ENCODE measurements around the gene ITGA2B. TPM values are rescaled to one million over a fixed set of nuclear protein-coding genes. Genes with fewer than 3 reads are reported as not detected.

Gene ITGA2B
- total RNA-seq, 1 experiment from 2014 or later: 8.3 TPM

GRCh38 chr17:44387804-44388203 is 1.6 kb downstream of the ITGA2B start:
- no peak for TF ChIP-seq CTCF (conservative IDR thresholded peaks at IDR 0.05)
- WGBS (ENCODE audit: extremely low coverage, insufficient read length, low lambda C conversion rate): no CpG with 5 or more reads among the region's 2 CpGs
- Histone ChIP-seq H2BK15ac (ENCODE audit: low read depth, low read length) (no peak overlapping the region), H3K4me2 (ENCODE audit: insufficient read depth, insufficient read length, low read length) (no peak overlapping the region), H3K79me2 (ENCODE audit: insufficient read depth, low read length) (no peaks in the 10 kb centered on the region), H3K56ac (ENCODE audit: insufficient read length, low read depth, low read length) (no peak overlapping the region), H3K18ac (ENCODE audit: insufficient read length, low read depth, low read length) (no peak overlapping the region), H3K4ac (ENCODE audit: low read depth, low read length) (no peak overlapping the region), H3K23me2 (ENCODE audit: insufficient read length, low read depth, low read length, poor library complexity, severe bottlenecking) (peaks cover 16% of the 10 kb centered on the region), H3T11ph (ENCODE audit: low read length) (no peak overlapping the region), H3K27ac (ENCODE audit: insufficient read length, low read depth, low read length) (no peak overlapping the region), H2AK5ac (ENCODE audit: insufficient read length, low read length) (no peak overlapping the region), H2BK120ac (ENCODE audit: low read depth, low read length, poor library complexity, severe bottlenecking) (no peak overlapping the region), H4K91ac (ENCODE audit: insufficient read length, low read depth, low read length) (no peak overlapping the region), H3K14ac (ENCODE audit: insufficient read depth, low read length) (no peak overlapping the region), H3K27me3 (ENCODE audit: insufficient read depth, low read length) (peaks cover 14% of the 10 kb centered on the region; the same call in 1 of the 2 replicates), H3K9ac (ENCODE audit: extremely low read depth, insufficient read length, low read length) (no peak overlapping the region), H2BK20ac (ENCODE audit: low read depth, low read length, poor library complexity, severe bottlenecking) (no peak overlapping the region), H3K4me1 (ENCODE audit: insufficient read depth, low read length) (no peaks in the 10 kb centered on the region), H2BK5ac (ENCODE audit: insufficient read length, low read length) (no peak overlapping the region), H2BK12ac (ENCODE audit: insufficient read length, low read depth, low read length) (no peak overlapping the region), H2AFZ (ENCODE audit: low read length) (no peak overlapping the region), H4K20me1 (ENCODE audit: control insufficient read depth, insufficient read depth, insufficient read length) (no peaks in the 10 kb centered on the region), H4K8ac (replicated peaks; ENCODE audit: insufficient read length, low read depth, low read length) (no peak overlapping the region), H3K79me1 (ENCODE audit: insufficient read depth, low read depth, low read length, poor library complexity, severe bottlenecking) (no peaks in the 10 kb centered on the region), H3K23ac (ENCODE audit: insufficient read length, low read depth, low read length) (no peak overlapping the region), H4K5ac (ENCODE audit: insufficient read length, low read depth, low read length) (no peak overlapping the region), H3K9me3 (ENCODE audit: control insufficient read depth, low read depth, low read length) (no peaks in the 10 kb centered on the region)
- no peak for DNase-seq
- Mint-ChIP-seq H3K9me3 (no peaks in the 10 kb centered on the region), H3K4me1 (peaks cover 11 to 22% of the 10 kb centered on the region in 2 experiments), H3K27me3 (ENCODE audit: low read depth) (peaks cover 43% of the 10 kb centered on the region), H3K4me3 (no peak overlapping the region), H3K36me3 (ENCODE audit: insufficient read depth in 1 of 3, low read depth in 3 of 3) (no peaks in the 10 kb centered on the region), H3K27ac (no peak overlapping the region)

Measured in H9 (cell line).